Upper lobe of left lung (tissue), 4 donors: Measurements from ENCODE around the gene RGN.
A peak's percentile ranks its signal among the peaks of the same experiment; 100 is the strongest.

ENCODE experiments used
- EP300 ChIP-seq, 4 donors: sonication (generic); formaldehyde crosslinking; IDR thresholded peaks; one replicate each; pipeline ENCODE4 v1.5.1; 2017; ENCODE audit warnings: antibody characterized with exemption in 4 of 4, control low read depth in 2 of 4
- POLR2A ChIP-seq, 4 donors: fragments of 450-650 bp; IDR thresholded peaks; one replicate each; pipeline ENCODE4 v1.5.1; 2016 to 2017; ENCODE audit warnings: antibody characterized with exemption in 4 of 4, mild to moderate bottlenecking in 2 of 4
- POLR2AphosphoS5 ChIP-seq, 2 donors: sonication (generic); formaldehyde crosslinking; IDR thresholded peaks; one replicate each; pipeline ENCODE4 v1.5.1; 2017; ENCODE audit warnings: antibody characterized with exemption in 2 of 2
- TF ChIP-seq, protein P1 (sequence below), 6 experiments: fragments of 450-650 bp in 4 of 6; fragments of 200-600 bp in 2 of 6; sonication (generic) in 2 of 6; IDR thresholded peaks; one replicate each; pipeline ENCODE4 v1.5.1; 2016 to 2019; ENCODE audit warnings: antibody characterized with exemption in 6 of 6

DNA sequence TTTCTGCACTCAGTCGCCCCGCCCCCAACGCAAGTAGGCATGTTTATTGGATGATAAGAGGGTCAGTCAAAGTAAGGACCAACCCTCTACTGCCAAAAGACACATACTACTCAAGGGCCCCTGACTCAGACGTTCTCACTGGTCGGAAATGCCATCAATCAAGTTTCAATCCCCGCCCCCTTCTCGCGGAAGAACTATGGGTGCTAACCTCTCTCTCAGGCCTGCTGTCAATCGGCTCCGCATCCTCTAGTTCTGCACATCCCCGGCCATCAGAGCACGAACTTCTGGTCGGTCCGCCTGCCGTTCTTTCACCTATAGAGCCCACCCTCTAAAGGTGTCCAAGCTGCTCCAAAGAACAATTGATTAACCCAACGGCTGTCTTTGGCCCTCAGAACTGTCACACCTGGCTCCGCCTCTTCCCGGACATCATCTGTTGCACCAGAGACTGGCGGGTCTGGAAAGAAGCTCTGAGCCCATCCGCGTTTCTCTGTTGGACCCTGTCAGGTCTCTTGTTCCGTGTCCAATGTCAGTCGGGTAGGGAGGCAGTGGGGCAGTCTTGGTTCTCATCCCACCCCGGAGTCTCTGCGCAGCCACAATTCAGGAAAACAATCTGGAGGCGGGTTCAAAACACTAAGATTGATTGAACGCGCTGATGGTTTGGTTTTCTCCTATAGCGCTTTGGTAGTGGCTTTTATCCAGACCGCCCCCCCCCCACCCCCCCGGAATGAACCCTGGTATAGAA, 51.1 kb downstream of the RGN start:
- TF ChIP-seq, protein P1, sequence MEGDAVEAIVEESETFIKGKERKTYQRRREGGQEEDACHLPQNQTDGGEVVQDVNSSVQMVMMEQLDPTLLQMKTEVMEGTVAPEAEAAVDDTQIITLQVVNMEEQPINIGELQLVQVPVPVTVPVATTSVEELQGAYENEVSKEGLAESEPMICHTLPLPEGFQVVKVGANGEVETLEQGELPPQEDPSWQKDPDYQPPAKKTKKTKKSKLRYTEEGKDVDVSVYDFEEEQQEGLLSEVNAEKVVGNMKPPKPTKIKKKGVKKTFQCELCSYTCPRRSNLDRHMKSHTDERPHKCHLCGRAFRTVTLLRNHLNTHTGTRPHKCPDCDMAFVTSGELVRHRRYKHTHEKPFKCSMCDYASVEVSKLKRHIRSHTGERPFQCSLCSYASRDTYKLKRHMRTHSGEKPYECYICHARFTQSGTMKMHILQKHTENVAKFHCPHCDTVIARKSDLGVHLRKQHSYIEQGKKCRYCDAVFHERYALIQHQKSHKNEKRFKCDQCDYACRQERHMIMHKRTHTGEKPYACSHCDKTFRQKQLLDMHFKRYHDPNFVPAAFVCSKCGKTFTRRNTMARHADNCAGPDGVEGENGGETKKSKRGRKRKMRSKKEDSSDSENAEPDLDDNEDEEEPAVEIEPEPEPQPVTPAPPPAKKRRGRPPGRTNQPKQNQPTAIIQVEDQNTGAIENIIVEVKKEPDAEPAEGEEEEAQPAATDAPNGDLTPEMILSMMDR (IDR thresholded peaks at IDR 0.05): no peak
- TF ChIP-seq POLR2A (IDR thresholded peaks at IDR 0.05) (peak in 2 of 4 donors; percentile 34 to 57), POLR2AphosphoS5 (IDR thresholded peaks at IDR 0.05) (peak; percentile 34 to 70), EP300 (IDR thresholded peaks at IDR 0.05) (no peak)
